ENCODE results near the gene TECTA. TPM values are rescaled to one million over a fixed set of nuclear protein-coding genes. Genes with fewer than 3 reads are reported as not detected.

The TECTA gene
- total and polyA plus RNA-seq, 11 donors = 0.42 to 1.3 (median 0.95) TPM

DNA sequence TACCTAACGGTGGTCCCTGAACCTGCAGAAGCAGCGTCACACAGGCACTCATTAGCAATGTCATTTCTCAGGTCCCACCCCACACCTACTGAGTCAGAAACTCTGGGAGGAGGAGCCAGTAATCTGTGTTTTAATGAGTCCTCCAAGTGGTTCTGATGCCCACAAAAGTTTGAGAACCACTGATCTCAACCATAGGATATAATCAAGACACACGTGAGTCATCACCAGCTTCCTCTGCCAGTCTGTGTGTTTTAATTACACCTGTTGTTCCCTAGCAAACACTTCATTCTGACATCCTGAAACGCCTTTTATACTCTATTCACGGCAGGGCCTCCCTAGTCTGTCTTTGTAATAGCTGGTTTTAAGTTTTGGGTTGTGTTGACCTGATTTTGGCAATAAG lies 5.8 kb downstream of the TECTA start:
- Histone ChIP-seq H3K4me3 (no peak overlapping the region), H3K4me1 (peaks cover 0 to 20% (median 12%) of the 10 kb centered on the region in 12 donors), H3K36me3 (no peaks in the 10 kb centered on the region), H3K27ac (no peak overlapping the region), H3K9me3 (no peaks in the 10 kb centered on the region), H3K27me3 (no peaks in the 10 kb centered on the region)
- ATAC-seq = no peak
- TF ChIP-seq POLR2A (IDR thresholded peaks at IDR 0.05) = no peak
- TF ChIP-seq, protein P1, sequence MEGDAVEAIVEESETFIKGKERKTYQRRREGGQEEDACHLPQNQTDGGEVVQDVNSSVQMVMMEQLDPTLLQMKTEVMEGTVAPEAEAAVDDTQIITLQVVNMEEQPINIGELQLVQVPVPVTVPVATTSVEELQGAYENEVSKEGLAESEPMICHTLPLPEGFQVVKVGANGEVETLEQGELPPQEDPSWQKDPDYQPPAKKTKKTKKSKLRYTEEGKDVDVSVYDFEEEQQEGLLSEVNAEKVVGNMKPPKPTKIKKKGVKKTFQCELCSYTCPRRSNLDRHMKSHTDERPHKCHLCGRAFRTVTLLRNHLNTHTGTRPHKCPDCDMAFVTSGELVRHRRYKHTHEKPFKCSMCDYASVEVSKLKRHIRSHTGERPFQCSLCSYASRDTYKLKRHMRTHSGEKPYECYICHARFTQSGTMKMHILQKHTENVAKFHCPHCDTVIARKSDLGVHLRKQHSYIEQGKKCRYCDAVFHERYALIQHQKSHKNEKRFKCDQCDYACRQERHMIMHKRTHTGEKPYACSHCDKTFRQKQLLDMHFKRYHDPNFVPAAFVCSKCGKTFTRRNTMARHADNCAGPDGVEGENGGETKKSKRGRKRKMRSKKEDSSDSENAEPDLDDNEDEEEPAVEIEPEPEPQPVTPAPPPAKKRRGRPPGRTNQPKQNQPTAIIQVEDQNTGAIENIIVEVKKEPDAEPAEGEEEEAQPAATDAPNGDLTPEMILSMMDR (IDR thresholded peaks at IDR 0.05) = no peak
- DNase-seq = no peak
- WGBS, 4 donors = 80 to 94% (median 91%) methylated on average over 5 of the region's 5 CpGs
- intact Hi-C loops (cut with DNase I) = no loop called here

DNA sequence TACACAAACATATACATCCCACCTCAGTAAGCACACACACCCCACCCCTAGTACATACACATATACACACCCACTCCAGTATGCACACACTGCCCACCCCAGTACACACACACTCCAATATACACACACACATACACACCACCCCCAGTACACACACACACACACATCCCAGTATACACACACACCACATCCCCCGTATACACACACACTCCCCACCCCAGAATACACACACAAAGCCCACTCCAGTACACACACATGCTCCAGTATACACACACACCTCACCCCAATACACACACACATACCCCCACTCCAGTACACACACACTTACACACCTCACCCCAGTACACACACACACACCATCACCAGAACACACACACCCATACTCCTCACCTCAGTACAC lies 7.4 kb downstream of the TECTA start:
- Histone ChIP-seq H3K36me3 (no peaks in the 10 kb centered on the region), H3K4me3 (no peak overlapping the region), H3K9me3 (no peaks in the 10 kb centered on the region), H3K27ac (no peak overlapping the region), H3K27me3 (no peaks in the 10 kb centered on the region), H3K4me1 (peaks cover 0 to 29% (median 14%) of the 10 kb centered on the region in 12 donors)
- DNase-seq (no peak), ATAC-seq (no peak)
- no peak for TF ChIP-seq POLR2A (IDR thresholded peaks at IDR 0.05)
- TF ChIP-seq, protein P1 (IDR thresholded peaks at IDR 0.05) = no peak
- 48 to 97% (median 80%) methylated on average over 1 of the region's 1 CpG for WGBS, 4 donors
- intact Hi-C loops (cut with DNase I) = no loop called here

DNA sequence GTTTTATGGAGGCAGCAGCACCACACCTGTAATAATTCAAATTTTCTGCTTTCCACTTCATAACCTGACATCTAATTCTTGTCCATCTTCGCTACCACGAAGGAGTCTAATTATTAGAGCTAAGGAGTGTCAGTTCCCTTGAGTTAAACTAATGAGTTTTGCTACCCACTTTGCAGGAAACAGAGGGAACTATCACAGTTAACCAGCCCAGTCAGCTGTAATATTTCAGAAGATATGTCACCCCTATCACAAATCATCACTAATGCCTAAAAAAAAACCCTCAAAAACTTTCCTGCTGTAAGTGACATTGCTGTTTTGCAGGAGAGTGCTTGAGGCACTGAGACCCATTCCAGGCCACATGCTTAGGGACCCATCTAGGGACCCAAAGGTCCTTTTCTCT lies 8.4 kb downstream of the TECTA start:
- intact Hi-C loops (cut with DNase I) = no loop called here
- TF ChIP-seq, protein P1 (IDR thresholded peaks at IDR 0.05) = no peak
- no peak for TF ChIP-seq POLR2A (IDR thresholded peaks at IDR 0.05)
- no peak overlapping the region for H3K4me3 ChIP-seq
- H3K36me3 ChIP-seq = no peaks in the 10 kb centered on the region
- H3K27ac ChIP-seq = no peak overlapping the region
- H3K27me3 ChIP-seq = no peaks in the 10 kb centered on the region
- no peak for DNase-seq
- H3K9me3 ChIP-seq = no peaks in the 10 kb centered on the region
- 80 to 90% (median 86%) methylated on average over 2 of the region's 2 CpGs for WGBS, 4 donors
- H3K4me1 ChIP-seq = peaks cover 0 to 24% (median 11%) of the 10 kb centered on the region in 12 donors
- no peak for ATAC-seq

DNA sequence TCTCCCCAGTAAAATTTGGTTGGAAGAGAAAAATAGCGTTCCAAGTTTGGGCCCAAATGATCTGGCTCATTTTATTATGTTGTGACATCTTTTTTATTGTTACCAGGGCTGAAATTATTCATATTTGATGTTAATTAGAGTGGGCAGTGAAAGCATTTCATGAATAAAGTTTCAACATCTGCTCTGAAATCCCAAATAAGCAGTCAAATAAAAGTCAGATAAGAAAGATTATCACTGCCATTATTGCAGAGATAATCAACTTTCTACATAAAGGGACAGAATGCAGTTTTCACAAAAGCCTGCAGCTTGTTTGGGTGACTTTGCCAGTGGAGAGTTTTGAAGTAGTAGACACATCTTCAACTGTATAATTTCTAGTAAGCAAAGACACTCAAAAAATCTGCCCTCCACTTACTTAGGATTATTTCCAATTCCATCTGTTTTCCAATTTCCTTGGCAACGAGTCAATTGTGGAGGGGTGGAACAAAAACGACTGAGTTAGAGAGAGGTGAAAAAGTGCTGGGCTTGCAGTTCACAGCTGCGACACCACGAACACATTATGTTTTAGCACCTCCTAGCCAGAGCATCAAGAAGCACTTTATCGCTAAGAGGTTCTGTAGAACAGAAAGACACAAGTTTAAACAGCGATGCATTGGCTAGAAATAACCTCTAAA lies 9.0 kb downstream of the TECTA start:
- ATAC-seq = no peak
- peaks cover 0 to 18% (median 7%) of the 10 kb centered on the region in 12 donors for H3K4me1 ChIP-seq
- intact Hi-C loops (cut with DNase I) = loop anchor here (5.0 to 10.0 kb wide), 8 partner anchors 155 to 605 kb away; partner anchors contain the start of gene GRIK4 (in 6 of the 10)
- H3K27ac ChIP-seq = no peak overlapping the region
- no peak for DNase-seq
- H3K9me3 ChIP-seq = no peaks in the 10 kb centered on the region
- no peak overlapping the region for H3K4me3 ChIP-seq
- H3K27me3 ChIP-seq = no peaks in the 10 kb centered on the region
- TF ChIP-seq POLR2A (IDR thresholded peaks at IDR 0.05) = no peak
- 66 to 75% (median 71%) methylated on average over 7 of the region's 7 CpGs for WGBS, 4 donors
- H3K36me3 ChIP-seq = no peaks in the 10 kb centered on the region

Data from heart left ventricle (tissue), 16 donors.